Caco-2 (cell line): ENCODE data around the gene NFKBIL1. TPM values are rescaled to one million over a fixed set of nuclear protein-coding genes. Genes with fewer than 3 reads are reported as not detected.

Source experiments
- BruUV-seq: library from RNA; stranded (reverse); fragments of 400-500 nt; replicated peaks from 2 replicates; lab custom pipeline; 2021; lab: Mats Ljungman, UMichigan
- CTCF ChIA-PET: fragments of 300-600 bp; sonication (Branson Sonifier 250); formaldehyde crosslinking; loops from one replicate; lab custom pipeline; 2022; ENCODE audit warnings: antibody characterized with exemption; lab: Charles Lee
- POLR2A ChIA-PET: fragments of 300-600 bp; sonication (Branson Sonifier 250); formaldehyde crosslinking; loops from one replicate; lab custom pipeline; 2022; ENCODE audit warnings: antibody characterized with exemption; lab: Charles Lee
- DNase-seq, 2 experiments: peaks; one replicate each; pipeline versions ENCODE4 v3.0.0 to v3.0.0-alpha.2; 2020 to 2022
- H3K27me3 ChIP-seq: replicated peaks from 2 replicates; pipeline ENCODE4 v1.6.0; 2011; ENCODE audit warnings: low read length; ENCODE audit not compliant: control insufficient read depth, insufficient read depth
- H3K36me3 ChIP-seq: 2 replicates; pipeline ENCODE4 v1.5.1; 2011; ENCODE audit warnings: low read length; ENCODE audit not compliant: control insufficient read depth, insufficient read depth
- H3K4me1 ChIP-seq: fragments of 250-450 bp; sonication (Bioruptor Pico); 2 replicates; pipeline ENCODE4 v1.5.1; 2020; ENCODE audit warnings: mild to moderate bottlenecking
- H3K4me3 ChIP-seq: 2 replicates; pipeline ENCODE4 v1.5.1; 2011; ENCODE audit warnings: low read depth, mild to moderate bottlenecking, control low read depth, low read length
- H3K9me3 ChIP-seq: fragments of 250-450 bp; sonication (Bioruptor Pico); 2 replicates; pipeline ENCODE4 v1.5.1; 2020; ENCODE audit warnings: mild to moderate bottlenecking, moderate library complexity
- H3K27ac Mint-ChIP-seq: one replicate; pipeline ENCODE4 v1.8.0; 2022; ENCODE audit warnings: mixed read lengths; ENCODE audit not compliant: unreplicated experiment
- H3K27me3 Mint-ChIP-seq: one replicate; pipeline ENCODE4 v1.8.0; 2022; ENCODE audit warnings: mixed read lengths; ENCODE audit not compliant: insufficient read depth, unreplicated experiment
- H3K36me3 Mint-ChIP-seq: one replicate; pipeline ENCODE4 v1.8.0; 2022; ENCODE audit warnings: mild to moderate bottlenecking, mixed read lengths; ENCODE audit not compliant: insufficient read depth, unreplicated experiment
- H3K4me1 Mint-ChIP-seq: one replicate; pipeline ENCODE4 v1.8.0; 2022; ENCODE audit warnings: low read depth, mixed read lengths; ENCODE audit not compliant: unreplicated experiment
- H3K4me3 Mint-ChIP-seq: one replicate; pipeline ENCODE4 v1.8.0; 2022; ENCODE audit warnings: mild to moderate bottlenecking, moderate library complexity, mixed read lengths; ENCODE audit not compliant: unreplicated experiment
- H3K9me3 Mint-ChIP-seq: one replicate; pipeline ENCODE4 v1.8.0; 2022; ENCODE audit warnings: mixed read lengths; ENCODE audit not compliant: unreplicated experiment
- CTCF ChIP-seq, 2 experiments: fragments of 200-600 bp in 1 of 2; IDR thresholded peaks; 1 replicate in 1 of 2; 2 replicates in 1 of 2; pipeline versions ENCODE4 v1.5.1 to v1.8.0; 2011 to 2022; ENCODE audit warnings: antibody characterized with exemption in 1 of 2, control low read depth in 1 of 2, inconsistent platforms in 1 of 2, low read depth in 1 of 2, low read length in 1 of 2, mild to moderate bottlenecking in 1 of 2, moderate library complexity in 1 of 2; ENCODE audit not compliant: insufficient read depth in 1 of 2, severe bottlenecking in 1 of 2, unreplicated experiment in 1 of 2
- intact Hi-C: fragments of 100-400 bp; cut with micrococcal nuclease; formaldehyde crosslinking; loops from one replicate; pipeline ENCODE4 v1.10.0; 2022; ENCODE audit not compliant: unreplicated experiment
- total RNA-seq: library from RNA; stranded (reverse); gene quantifications from 2 replicates; pipeline ENCODE4 v1.2.3, GENCODE V29; 2022

NFKBIL1 gene
- total RNA-seq, 1 experiment from 2014 or later, result 14.7 TPM

- no peaks in the 10 kb centered on the region for H3K9me3 ChIP-seq
- POLR2A ChIA-PET, result no interaction called here
- Mint-ChIP-seq H3K27me3 (no peaks in the 10 kb centered on the region), H3K27ac (no peak overlapping the region), H3K9me3 (no peaks in the 10 kb centered on the region), H3K4me1 (peaks cover 15% of the 10 kb centered on the region), H3K36me3 (peaks cover 38% of the 10 kb centered on the region), H3K4me3 (no peak overlapping the region)
- H3K4me1 ChIP-seq, result peaks cover 6% of the 10 kb centered on the region
- no TSS peak for BruUV-seq
- CTCF ChIA-PET, result interaction anchor here (2.7 kb wide), 1 partner anchor 53 kb away, joined by 20 read pairs; no protein-coding TSS in a partner anchor
- TF ChIP-seq CTCF (IDR thresholded peaks at IDR 0.05; ENCODE audit: insufficient read depth in 1 of 2, low read depth in 1 of 2, low read length in 1 of 2, severe bottlenecking in 1 of 2, unreplicated experiment in 1 of 2), result no peak
- no peaks in the 10 kb centered on the region for H3K27me3 ChIP-seq
- no peak for DNase-seq
- H3K4me3 ChIP-seq, result no peak overlapping the region
- intact Hi-C loops, result loop anchor here (5.0 kb wide), 2 partner anchors 122 to 192 kb away; partner anchors contain the start of genes CLIC1, CSNK2B and LY6G5B
- no peaks in the 10 kb centered on the region for H3K36me3 ChIP-seq
Observed at GRCh38 chr6:31545291-31545690, 2.1 kb upstream of the NFKBIL1 start.

- Histone ChIP-seq H3K9me3 (no peaks in the 10 kb centered on the region), H3K36me3 (no peaks in the 10 kb centered on the region), H3K27me3 (no peaks in the 10 kb centered on the region), H3K4me1 (peaks cover 6% of the 10 kb centered on the region), H3K4me3 (peak within 1 kb of the TSS; percentile 44)
- ChIA-PET POLR2A (no interaction called here), CTCF (interaction anchor here (0.6 to 2.7 kb wide), 8 partner anchors 28 to 1093 kb away, joined by 3 to 20 read pairs (median 4); partner anchors contain the start of gene APOM)
- peak within 1 kb of the TSS; percentile 64 for H3K27ac Mint-ChIP-seq
- DNase-seq, result peak; percentile 93 to 94
- peaks cover 35% of the 10 kb centered on the region for H3K36me3 Mint-ChIP-seq
- peak; percentile 93 to 98 for TF ChIP-seq CTCF (IDR thresholded peaks at IDR 0.05; ENCODE audit: insufficient read depth in 1 of 2, low read depth in 1 of 2, low read length in 1 of 2, severe bottlenecking in 1 of 2, unreplicated experiment in 1 of 2)
- no TSS peak for BruUV-seq
- H3K27me3 Mint-ChIP-seq, result no peaks in the 10 kb centered on the region
- H3K9me3 Mint-ChIP-seq, result no peaks in the 10 kb centered on the region
- peaks cover 12% of the 10 kb centered on the region for H3K4me1 Mint-ChIP-seq
- peak within 1 kb of the TSS; percentile 87 for H3K4me3 Mint-ChIP-seq
- intact Hi-C loops, result loop anchor here (1.0 to 5.0 kb wide), 7 partner anchors 38 to 191 kb away; partner anchors contain the start of genes APOM, CLIC1, CSNK2B and LY6G5B
Observed at GRCh38 chr6:31546339-31546957, 960 bp upstream of the NFKBIL1 start, which contains the start of gene ATP6V1G2. Gene ATP6V1G2, minus strand, starts transcription at chr6:31546608. Its CDS starts 49 bp downstream, at chr6:31546559.

GRCh38 chr6:31547727-31548543, 527 bp downstream of the NFKBIL1 start:
- POLR2A ChIA-PET, result interaction anchor here (0.6 to 0.7 kb wide), 5 partner anchors 23 to 266 kb away, joined by 3 to 4 read pairs (median 3); partner anchors contain the start of gene LSM2
- intact Hi-C loops, result loop anchor here (1.0 to 5.0 kb wide), 5 partner anchors 26 to 189 kb away; partner anchors contain the start of genes APOM, CLIC1, CSNK2B and LY6G5B

More at GRCh38 chr6:31547727-31548543, 527 bp downstream of the NFKBIL1 start:
- Histone ChIP-seq H3K9me3 (no peaks in the 10 kb centered on the region), H3K4me1 (peaks cover 6% of the 10 kb centered on the region), H3K27me3 (no peaks in the 10 kb centered on the region), H3K4me3 (peak overlapping the region; percentile 44), H3K36me3 (no peaks in the 10 kb centered on the region)
- peak overlapping the region; percentile 64 for H3K27ac Mint-ChIP-seq
- H3K9me3 Mint-ChIP-seq, result no peaks in the 10 kb centered on the region
- peaks cover 12% of the 10 kb centered on the region for H3K4me1 Mint-ChIP-seq
- peak overlapping the region; percentile 87 for H3K4me3 Mint-ChIP-seq
- peaks cover 38% of the 10 kb centered on the region for H3K36me3 Mint-ChIP-seq
- no peak for TF ChIP-seq CTCF (IDR thresholded peaks at IDR 0.05; ENCODE audit: insufficient read depth in 1 of 2, low read depth in 1 of 2, low read length in 1 of 2, severe bottlenecking in 1 of 2, unreplicated experiment in 1 of 2)
- BruUV-seq, result TSS peak; percentile 24
- DNase-seq, result no peak
- H3K27me3 Mint-ChIP-seq, result no peaks in the 10 kb centered on the region
- CTCF ChIA-PET, result interaction anchor here (0.6 to 2.7 kb wide), 8 partner anchors 28 to 182 kb away, joined by 3 to 20 read pairs (median 3); partner anchors contain the start of gene TNF
